ENCODE measurements around the gene TXNRD2.

DNA sequence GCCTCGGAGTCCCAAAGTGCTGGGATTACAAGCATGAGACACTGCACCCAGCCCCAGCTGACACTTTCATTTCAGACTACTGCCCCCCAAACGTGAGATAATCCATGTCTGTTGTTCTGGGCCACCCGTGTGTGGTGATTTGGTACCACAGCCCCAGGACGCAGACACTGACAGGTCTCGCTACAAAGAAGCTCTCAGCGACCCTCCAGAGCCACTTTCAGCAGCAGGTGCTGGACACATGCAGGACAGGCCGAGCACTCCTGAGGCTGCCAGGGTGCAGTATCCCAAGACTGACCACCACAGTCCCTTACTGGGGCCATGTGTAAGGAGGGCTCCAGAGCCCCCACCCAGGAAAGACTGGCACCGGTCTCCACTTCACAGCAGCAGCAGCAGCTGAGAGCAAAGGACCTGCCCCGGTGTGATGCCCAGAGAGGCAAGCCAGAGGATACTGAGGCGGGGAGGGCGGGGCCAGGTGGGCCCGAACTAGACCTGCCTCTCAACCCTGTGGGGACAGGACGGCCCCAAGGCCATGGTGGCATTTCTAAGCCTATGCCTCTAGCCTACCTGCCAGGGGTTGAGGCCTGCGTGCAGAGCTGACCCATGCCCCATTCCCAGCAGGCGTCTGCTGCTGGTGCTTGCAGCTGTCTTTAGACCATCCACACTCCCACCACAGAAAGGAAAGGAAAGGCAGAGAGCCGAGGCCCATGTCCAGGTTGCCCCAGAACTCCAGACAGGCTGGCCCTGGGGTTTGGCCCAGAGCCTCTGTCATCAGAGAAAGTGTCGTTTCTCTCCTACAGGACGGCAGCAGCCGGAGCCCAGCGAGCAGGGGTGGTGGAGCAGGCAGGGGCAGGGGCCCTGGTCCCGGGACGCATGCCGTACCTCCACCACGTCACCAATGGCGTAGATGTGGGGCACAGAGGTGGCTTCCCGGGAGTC is 58.9 kb downstream of the TXNRD2 start:
- TF ChIP-seq, protein P1, sequence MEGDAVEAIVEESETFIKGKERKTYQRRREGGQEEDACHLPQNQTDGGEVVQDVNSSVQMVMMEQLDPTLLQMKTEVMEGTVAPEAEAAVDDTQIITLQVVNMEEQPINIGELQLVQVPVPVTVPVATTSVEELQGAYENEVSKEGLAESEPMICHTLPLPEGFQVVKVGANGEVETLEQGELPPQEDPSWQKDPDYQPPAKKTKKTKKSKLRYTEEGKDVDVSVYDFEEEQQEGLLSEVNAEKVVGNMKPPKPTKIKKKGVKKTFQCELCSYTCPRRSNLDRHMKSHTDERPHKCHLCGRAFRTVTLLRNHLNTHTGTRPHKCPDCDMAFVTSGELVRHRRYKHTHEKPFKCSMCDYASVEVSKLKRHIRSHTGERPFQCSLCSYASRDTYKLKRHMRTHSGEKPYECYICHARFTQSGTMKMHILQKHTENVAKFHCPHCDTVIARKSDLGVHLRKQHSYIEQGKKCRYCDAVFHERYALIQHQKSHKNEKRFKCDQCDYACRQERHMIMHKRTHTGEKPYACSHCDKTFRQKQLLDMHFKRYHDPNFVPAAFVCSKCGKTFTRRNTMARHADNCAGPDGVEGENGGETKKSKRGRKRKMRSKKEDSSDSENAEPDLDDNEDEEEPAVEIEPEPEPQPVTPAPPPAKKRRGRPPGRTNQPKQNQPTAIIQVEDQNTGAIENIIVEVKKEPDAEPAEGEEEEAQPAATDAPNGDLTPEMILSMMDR (IDR thresholded peaks at IDR 0.05) = no peak
- TF ChIP-seq POLR2A (IDR thresholded peaks at IDR 0.05) = no peak

All from thyroid gland (tissue), 4 donors.